PC-3 (cell line): ENCODE data around the gene TECTA. TPM values are rescaled to one million over a fixed set of nuclear protein-coding genes. Genes with fewer than 3 reads are reported as not detected.

Experiments used
- ATAC-seq: fragments of 200-7000 bp; cut with Tn5 transposase; 2 replicates; pipeline ENCODE4 v1.9.1; 2020; ENCODE audit warnings: mild to moderate bottlenecking, moderate library complexity
- BruUV-seq: library from RNA; stranded (reverse); fragments of 400-500 nt; replicated peaks from 2 replicates; lab custom pipeline; 2021; lab: Mats Ljungman, UMichigan
- CTCF ChIA-PET: fragments of 300-600 bp; sonication (Branson Sonifier 250); formaldehyde crosslinking; loops from one replicate; lab custom pipeline; 2022; ENCODE audit warnings: antibody characterized with exemption; lab: Charles Lee
- POLR2A ChIA-PET: fragments of 300-600 bp; sonication (Branson Sonifier 250); formaldehyde crosslinking; loops from one replicate; lab custom pipeline; 2022; ENCODE audit warnings: antibody characterized with exemption; ENCODE audit not compliant: unreplicated experiment; lab: Charles Lee
- DNase-seq: peaks from one replicate; pipeline ENCODE4 v3.0.0-alpha.2; 2015
- H2AFZ ChIP-seq: fragments of 300-600 bp; sonication (generic); 2 replicates; pipeline ENCODE4 v1.6.0; 2016; ENCODE audit warnings: antibody characterized with exemption, low read length
- H3F3A ChIP-seq: fragments of 300-600 bp; sonication (generic); one replicate; pipeline ENCODE4 v1.6.0; 2017; ENCODE audit warnings: antibody characterized with exemption, low read length, control low read depth, mild to moderate bottlenecking; ENCODE audit not compliant: unreplicated experiment
- H3K27ac ChIP-seq: fragments of 300-600 bp; sonication (generic); 2 replicates; pipeline ENCODE4 v1.5.1; 2016; ENCODE audit warnings: mild to moderate bottlenecking, low read length
- H3K27me3 ChIP-seq: fragments of 300-600 bp; sonication (generic); 2 replicates; pipeline ENCODE4 v1.6.1; 2016; ENCODE audit warnings: low read length, mixed read lengths
- H3K36me3 ChIP-seq: fragments of 300-600 bp; sonication (generic); 2 replicates; pipeline ENCODE4 v1.6.1; 2016; ENCODE audit warnings: low read depth, mixed run types, low read length, mixed read lengths
- H3K4me1 ChIP-seq: fragments of 300-600 bp; sonication (generic); 2 replicates; pipeline ENCODE4 v1.5.1; 2016; ENCODE audit warnings: low read length; ENCODE audit not compliant: insufficient read depth
- H3K4me2 ChIP-seq: fragments of 300-600 bp; sonication (generic); 2 replicates; pipeline ENCODE4 v1.6.0; 2016; ENCODE audit warnings: low read length
- H3K4me3 ChIP-seq: fragments of 300-600 bp; sonication (generic); 2 replicates; pipeline ENCODE4 v1.5.1; 2016; ENCODE audit warnings: mild to moderate bottlenecking, low read length, mixed read lengths
- H3K79me2 ChIP-seq: fragments of 300-600 bp; sonication (generic); 2 replicates; pipeline ENCODE4 v1.6.1; 2017; ENCODE audit warnings: low read length, mixed read lengths
- H3K9ac ChIP-seq: fragments of 300-600 bp; sonication (generic); 2 replicates; pipeline ENCODE4 v1.6.0; 2016; ENCODE audit warnings: mild to moderate bottlenecking, low read length
- H3K9me2 ChIP-seq: fragments of 300-600 bp; sonication (generic); replicated peaks from 2 replicates; pipeline ENCODE4 v1.6.1; 2016; ENCODE audit warnings: mixed run types, low read length, mixed read lengths
- H3K9me3 ChIP-seq: fragments of 300-600 bp; sonication (generic); 2 replicates; pipeline ENCODE4 v1.6.1; 2016; ENCODE audit warnings: low read length, mixed read lengths
- H4K20me1 ChIP-seq: fragments of 300-600 bp; sonication (generic); 2 replicates; pipeline ENCODE4 v1.6.1; 2016; ENCODE audit warnings: low read length, mixed read lengths
- CTCF ChIP-seq: fragments of 300-600 bp; sonication (generic); conservative IDR thresholded peaks from 2 replicates; pipeline ENCODE4 v1.5.1; 2017; ENCODE audit warnings: antibody characterized with exemption, low read depth, mild to moderate bottlenecking, low read length
- EZH2 ChIP-seq: fragments of 300-600 bp; sonication (generic); IDR thresholded peaks from one replicate; pipeline ENCODE4 v1.6.1; 2017; ENCODE audit warnings: antibody characterized with exemption, mild to moderate bottlenecking, low read length; ENCODE audit not compliant: unreplicated experiment
- EZH2phosphoT487 ChIP-seq: fragments of 300-600 bp; sonication (generic); IDR thresholded peaks from 2 replicates; pipeline ENCODE4 v1.6.1; 2018; ENCODE audit warnings: mild to moderate bottlenecking, antibody characterized with exemption, low read length, borderline replicate concordance
- intact Hi-C: fragments of 100-400 bp; cut with micrococcal nuclease; formaldehyde crosslinking; loops from 2 replicates; pipeline ENCODE4 v1.9.0; 2023
- total RNA-seq: library from RNA; depleted of rRNA; stranded (reverse); fragments of >200 nt; gene quantifications from 2 replicates; pipeline ENCODE4 v1.2.3, GENCODE V29; 2014

TECTA gene
- total RNA-seq, 1 experiment from 2014 or later, result 0.11 TPM

- H3K27me3 ChIP-seq, result peaks cover 22% of the 10 kb centered on the region; the same call in 1 of the 2 replicates
- H3K9me3 ChIP-seq, result peaks cover 8% of the 10 kb centered on the region; the same call in 1 of the 2 replicates
- POLR2A ChIA-PET, result no interaction called here
- no peak overlapping the region for H3K4me3 ChIP-seq
- no peaks in the 10 kb centered on the region for H3F3A ChIP-seq
- H3K4me1 ChIP-seq, result peaks cover 12% of the 10 kb centered on the region
- CTCF ChIA-PET, result no interaction called here
- no peak for DNase-seq
- intact Hi-C loops, result no loop called here
- no peaks in the 10 kb centered on the region for H4K20me1 ChIP-seq
- H3K79me2 ChIP-seq, result no peaks in the 10 kb centered on the region
- H3K4me2 ChIP-seq, result no peak overlapping the region
- no peaks in the 10 kb centered on the region for H3K36me3 ChIP-seq
- TF ChIP-seq EZH2, result no peak
- TF ChIP-seq CTCF, result no peak
- no peak for TF ChIP-seq EZH2phosphoT487
- no peaks in the 10 kb centered on the region for H3K9me2 ChIP-seq
- no peak overlapping the region for H3K27ac ChIP-seq
- BruUV-seq, result no TSS peak
- ATAC-seq, result no peak
- H2AFZ ChIP-seq, result no peak overlapping the region
- H3K9ac ChIP-seq, result no peak overlapping the region
Measured at GRCh38 chr11:121127809-121128208, 26.8 kb downstream of the TECTA start.

- CTCF ChIA-PET, result no interaction called here
- DNase-seq, result peak; percentile 21
- intact Hi-C loops, result no loop called here
- Histone ChIP-seq H2AFZ (no peak overlapping the region), H3K4me2 (no peak overlapping the region), H3K9ac (no peak overlapping the region), H3K9me3 (no peaks in the 10 kb centered on the region), H4K20me1 (no peaks in the 10 kb centered on the region), H3K27ac (no peak overlapping the region), H3K4me1 (peaks cover 12% of the 10 kb centered on the region), H3K36me3 (no peaks in the 10 kb centered on the region), H3K79me2 (no peaks in the 10 kb centered on the region), H3K27me3 (peaks cover 22% of the 10 kb centered on the region; the same call in 1 of the 2 replicates), H3F3A (no peaks in the 10 kb centered on the region), H3K9me2 (no peaks in the 10 kb centered on the region; the same call in 1 of the 2 replicates), H3K4me3 (no peak overlapping the region)
- ATAC-seq, result no peak
- POLR2A ChIA-PET, result no interaction called here
- no peak for TF ChIP-seq EZH2
- no peak for TF ChIP-seq CTCF
- no peak for TF ChIP-seq EZH2phosphoT487
- no TSS peak for BruUV-seq
Measured at GRCh38 chr11:121129362-121130340, 28.6 kb downstream of the TECTA start.
